Keratinocyte (primary cell): ENCODE results near the gene LPAR3.

Experiments used
- EZH2 ChIP-seq: IDR thresholded peaks from one replicate; pipeline ENCODE4 v1.6.1; 2012; ENCODE audit warnings: inconsistent platforms, mild to moderate bottlenecking, low read length, moderate library complexity
- TF ChIP-seq, protein P1 (sequence below), 3 experiments: IDR thresholded peaks in 1 of 3; conservative IDR thresholded peaks in 1 of 3; optimal IDR thresholded peaks in 1 of 3; 2 replicates in 2 of 3; 3 replicates in 1 of 3; pipeline versions ENCODE3 to v1.5.1; 2011; ENCODE audit warnings: low read length in 3 of 3, mild to moderate bottlenecking in 3 of 3, moderate library complexity in 2 of 3, control low read depth in 1 of 3, inconsistent platforms in 1 of 3; ENCODE audit not compliant: insufficient read depth in 2 of 3; ENCODE audit errors: extremely low read depth in 1 of 3

DNA sequence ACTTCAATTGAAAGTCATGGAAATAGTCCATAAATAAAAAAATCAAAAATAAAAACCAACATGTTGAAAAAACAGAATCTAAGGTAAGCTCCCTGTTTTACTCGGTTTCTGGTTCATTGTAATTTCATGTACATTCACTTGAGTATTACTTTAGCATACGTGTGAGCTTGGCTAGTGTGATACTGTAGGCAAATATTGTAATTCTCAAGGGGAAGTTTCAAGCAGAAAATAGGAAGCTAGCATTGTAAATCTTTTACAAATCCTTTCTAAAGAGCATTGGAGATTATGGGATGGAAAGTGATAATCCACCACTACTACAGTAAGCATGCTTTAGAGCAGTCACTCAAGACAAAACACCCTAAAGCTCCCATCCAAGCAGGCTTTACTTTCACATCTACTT lies 3.3 kb upstream of the LPAR3 start:
- TF ChIP-seq, protein P1, sequence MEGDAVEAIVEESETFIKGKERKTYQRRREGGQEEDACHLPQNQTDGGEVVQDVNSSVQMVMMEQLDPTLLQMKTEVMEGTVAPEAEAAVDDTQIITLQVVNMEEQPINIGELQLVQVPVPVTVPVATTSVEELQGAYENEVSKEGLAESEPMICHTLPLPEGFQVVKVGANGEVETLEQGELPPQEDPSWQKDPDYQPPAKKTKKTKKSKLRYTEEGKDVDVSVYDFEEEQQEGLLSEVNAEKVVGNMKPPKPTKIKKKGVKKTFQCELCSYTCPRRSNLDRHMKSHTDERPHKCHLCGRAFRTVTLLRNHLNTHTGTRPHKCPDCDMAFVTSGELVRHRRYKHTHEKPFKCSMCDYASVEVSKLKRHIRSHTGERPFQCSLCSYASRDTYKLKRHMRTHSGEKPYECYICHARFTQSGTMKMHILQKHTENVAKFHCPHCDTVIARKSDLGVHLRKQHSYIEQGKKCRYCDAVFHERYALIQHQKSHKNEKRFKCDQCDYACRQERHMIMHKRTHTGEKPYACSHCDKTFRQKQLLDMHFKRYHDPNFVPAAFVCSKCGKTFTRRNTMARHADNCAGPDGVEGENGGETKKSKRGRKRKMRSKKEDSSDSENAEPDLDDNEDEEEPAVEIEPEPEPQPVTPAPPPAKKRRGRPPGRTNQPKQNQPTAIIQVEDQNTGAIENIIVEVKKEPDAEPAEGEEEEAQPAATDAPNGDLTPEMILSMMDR (optimal IDR thresholded peaks at IDR 0.05 in 1 of 3, IDR thresholded peaks at IDR 0.05 in 1 of 3, conservative IDR thresholded peaks at IDR 0.05 in 1 of 3; ENCODE audit: extremely low read depth in 1 of 3, insufficient read depth in 2 of 3, low read length in 3 of 3), result no peak
- no peak for TF ChIP-seq EZH2
